H1 (cell line): ENCODE measurements around the gene DCAF15. TPM values are rescaled to one million over a fixed set of nuclear protein-coding genes. Genes with fewer than 3 reads are reported as not detected.
A peak's percentile ranks its signal among the peaks of the same experiment; 100 is the strongest.

Experiments used
- CTCF ChIA-PET: fragments of 300-600 bp; sonication (Branson Sonifier 250); formaldehyde crosslinking; loops from one replicate; lab custom pipeline; 2021; ENCODE audit not compliant: partially characterized antibody; lab: Charles Lee
- POLR2A ChIA-PET: fragments of 300-600 bp; sonication (Branson Sonifier 250); formaldehyde crosslinking; loops from one replicate; lab custom pipeline; 2021; ENCODE audit warnings: inconsistent platforms; ENCODE audit not compliant: partially characterized antibody; lab: Charles Lee
- DNase-seq, 2 experiments: peaks; one replicate each; pipeline versions ENCODE4 v3.0.0 to v3.0.0-alpha.2; 2010 to 2022; ENCODE audit warnings: low spot score in 2 of 2, low read depth in 1 of 2, mixed read lengths in 1 of 2
- FAIRE-seq: peaks from 2 replicates; lab custom pipeline; 2011; peaks lifted over from hg19 to GRCh38; lab: Jason Lieb, UNC
- H2AFZ ChIP-seq: 2 replicates; pipeline ENCODE4 v1.8.1; 2012; ENCODE audit warnings: low read length, inconsistent platforms
- H2AK5ac ChIP-seq: 2 replicates; pipeline ENCODE4 v1.6.1; 2013; ENCODE audit warnings: low read depth, low read length
- H2BK120ac ChIP-seq: replicated peaks from 2 replicates; pipeline ENCODE3; 2013; ENCODE audit warnings: low read depth, low read length, inconsistent platforms
- H2BK12ac ChIP-seq: 2 replicates; pipeline ENCODE4 v1.6.1; 2013; ENCODE audit warnings: low read depth, low read length
- H2BK15ac ChIP-seq: 2 replicates; pipeline ENCODE4 v1.6.1; 2013; ENCODE audit warnings: low read length
- H2BK20ac ChIP-seq: 2 replicates; pipeline ENCODE4 v1.6.1; 2013; ENCODE audit warnings: low read length
- H2BK5ac ChIP-seq: 2 replicates; pipeline ENCODE4 v1.6.1; 2013; ENCODE audit warnings: low read depth, low read length
- H3K14ac ChIP-seq: 2 replicates; pipeline ENCODE4 v1.6.1; 2013; ENCODE audit warnings: inconsistent platforms; ENCODE audit not compliant: insufficient read length
- H3K18ac ChIP-seq: 2 replicates; pipeline ENCODE4 v1.6.1; 2013; ENCODE audit warnings: low read length; ENCODE audit errors: extremely low read depth
- H3K23ac ChIP-seq: 2 replicates; pipeline ENCODE4 v1.6.1; 2013; ENCODE audit warnings: inconsistent platforms; ENCODE audit not compliant: insufficient read length
- H3K23me2 ChIP-seq: 2 replicates; pipeline ENCODE4 v1.6.1; 2013; ENCODE audit warnings: low read depth, low read length
- H3K27ac ChIP-seq: 2 replicates; pipeline ENCODE4 v1.6.1; 2011; ENCODE audit warnings: low read depth, low read length, inconsistent platforms
- H3K27me3 ChIP-seq, 4 experiments: replicated peaks in 1 of 4; 1 replicate in 1 of 4; 2 replicates in 3 of 4; pipeline versions ENCODE4 v1.6.1 to v1.8.1; 2011 to 2013; ENCODE audit warnings: low read length in 3 of 4, mild to moderate bottlenecking in 3 of 4, inconsistent platforms in 2 of 4, mixed read lengths in 2 of 4, moderate library complexity in 1 of 4; ENCODE audit not compliant: control insufficient read depth in 3 of 4, insufficient read depth in 3 of 4; ENCODE audit errors: extremely low read depth in 1 of 4
- H3K36me3 ChIP-seq, 4 experiments: 2 replicates each; pipeline versions ENCODE4 v1.6.1 to v1.8.1; 2011 to 2013; ENCODE audit warnings: mild to moderate bottlenecking in 4 of 4, low read length in 3 of 4, moderate library complexity in 2 of 4, control low read depth in 1 of 4, inconsistent platforms in 1 of 4; ENCODE audit not compliant: insufficient read depth in 4 of 4, control insufficient read depth in 2 of 4
- H3K4ac ChIP-seq: replicated peaks from 2 replicates; pipeline ENCODE3; 2013; ENCODE audit warnings: low read length, low read depth, mixed read lengths, inconsistent platforms; ENCODE audit not compliant: insufficient read length
- H3K4me1 ChIP-seq, 4 experiments: replicated peaks in 1 of 4; 1 replicate in 1 of 4; 2 replicates in 3 of 4; pipeline versions ENCODE4 v1.6.1 to v1.8.1; 2011 to 2013; ENCODE audit warnings: low read length in 3 of 4, inconsistent platforms in 2 of 4, mixed read lengths in 1 of 4; ENCODE audit not compliant: insufficient read depth in 4 of 4, control insufficient read depth in 3 of 4
- H3K4me2 ChIP-seq, 2 experiments: 2 replicates each; pipeline versions ENCODE4 v1.6.1 to v1.8.1; 2011 to 2013; ENCODE audit warnings: low read depth in 2 of 2, low read length in 2 of 2, control low read depth in 1 of 2, inconsistent platforms in 1 of 2, mild to moderate bottlenecking in 1 of 2; ENCODE audit not compliant: insufficient read depth in 1 of 2
- H3K4me3 ChIP-seq, 4 experiments: fragments of 200-600, 300-600 bp in 1 of 4; sonication (generic), shearing (Covaris generic), sonication (Bioruptor Twin) in 1 of 4; 2 replicates each; pipeline versions ENCODE4 v1.5.1 to v1.8.1; 2011 to 2016; ENCODE audit warnings: low read length in 4 of 4, low read depth in 3 of 4, control low read depth in 2 of 4, inconsistent platforms in 2 of 4, mild to moderate bottlenecking in 2 of 4, mixed read lengths in 1 of 4, moderate library complexity in 1 of 4; ENCODE audit not compliant: insufficient read depth in 2 of 4; ENCODE audit errors: extremely low read depth in 1 of 4
- H3K56ac ChIP-seq: replicated peaks from 2 replicates; pipeline ENCODE3; 2013; ENCODE audit warnings: low read depth, mild to moderate bottlenecking, mixed read lengths, low read length, inconsistent platforms; ENCODE audit not compliant: insufficient read length
- H3K79me1 ChIP-seq: 2 replicates; pipeline ENCODE4 v1.6.1; 2013; ENCODE audit warnings: low read depth, low read length, control low read depth
- H3K79me2 ChIP-seq, 2 experiments: 2 replicates each; pipeline versions ENCODE4 v1.6.1 to v1.8.1; 2012 to 2013; ENCODE audit warnings: low read length in 2 of 2, mild to moderate bottlenecking in 2 of 2, inconsistent platforms in 1 of 2; ENCODE audit not compliant: insufficient read depth in 2 of 2, control insufficient read depth in 1 of 2
- H3K9ac ChIP-seq, 4 experiments: replicated peaks in 1 of 4; 1 replicate in 1 of 4; 2 replicates in 3 of 4; pipeline versions ENCODE4 v1.6.1 to v1.8.1; 2011 to 2013; ENCODE audit warnings: low read depth in 3 of 4, low read length in 3 of 4, control low read depth in 2 of 4, mild to moderate bottlenecking in 2 of 4, moderate library complexity in 2 of 4, inconsistent platforms in 1 of 4; ENCODE audit errors: extremely low read depth in 1 of 4
- H3K9me3 ChIP-seq, 2 experiments: 2 replicates each; pipeline versions ENCODE4 v1.6.1 to v1.8.1; 2012 to 2013; ENCODE audit warnings: mild to moderate bottlenecking in 2 of 2, moderate library complexity in 2 of 2, control low read depth in 1 of 2, inconsistent platforms in 1 of 2, low read depth in 1 of 2, low read length in 1 of 2, mixed read lengths in 1 of 2; ENCODE audit not compliant: insufficient read depth in 2 of 2
- H4K20me1 ChIP-seq, 2 experiments: replicated peaks in 1 of 2; 2 replicates each; pipeline versions ENCODE3 to v1.8.1; 2011 to 2013; ENCODE audit warnings: inconsistent platforms in 2 of 2, low read length in 2 of 2, mild to moderate bottlenecking in 1 of 2; ENCODE audit not compliant: insufficient read depth in 2 of 2, control insufficient read depth in 1 of 2
- H4K5ac ChIP-seq: 2 replicates; pipeline ENCODE4 v1.6.1; 2013; ENCODE audit warnings: low read length, low read depth, mixed read lengths, inconsistent platforms; ENCODE audit not compliant: insufficient read length
- H4K8ac ChIP-seq: 2 replicates; pipeline ENCODE4 v1.8.0; 2013; ENCODE audit warnings: mild to moderate bottlenecking, moderate library complexity, low read length, inconsistent platforms; ENCODE audit not compliant: insufficient read depth; ENCODE audit errors: extremely low read depth
- H4K91ac ChIP-seq: replicated peaks from 2 replicates; pipeline ENCODE3; 2013; ENCODE audit warnings: low read length, mixed read lengths, inconsistent platforms; ENCODE audit not compliant: insufficient read length
- CTCF ChIP-seq, 3 experiments: IDR thresholded peaks; 1 replicate in 2 of 3; 2 replicates in 1 of 3; pipeline versions ENCODE4 v1.5.1 to v1.6.1; 2011; ENCODE audit warnings: low read length in 3 of 3, mild to moderate bottlenecking in 3 of 3, inconsistent platforms in 2 of 3, low read depth in 1 of 3, moderate library complexity in 1 of 3; ENCODE audit not compliant: insufficient read depth in 1 of 3; ENCODE audit errors: control extremely low read depth in 1 of 3
- HDAC2 ChIP-seq, 2 experiments: fragments of 300-600 bp in 1 of 2; sonication (generic) in 1 of 2; IDR thresholded peaks; 2 replicates each; pipeline ENCODE4 v1.6.1; 2011 to 2012; ENCODE audit warnings: low read depth in 2 of 2, low read length in 2 of 2, mild to moderate bottlenecking in 2 of 2, moderate library complexity in 2 of 2, borderline replicate concordance in 1 of 2, inconsistent platforms in 1 of 2
- RAD21 ChIP-seq, 2 experiments: IDR thresholded peaks in 1 of 2; conservative IDR thresholded peaks in 1 of 2; 2 replicates each; pipeline ENCODE4 v1.6.1; 2011; ENCODE audit warnings: low read depth in 2 of 2, low read length in 2 of 2, improper control_type of control experiment in 1 of 2, inconsistent platforms in 1 of 2, mild to moderate bottlenecking in 1 of 2, moderate library complexity in 1 of 2
- WGBS, 2 experiments: shearing (Covaris generic) in 1 of 2; methylation state at CpG; one replicate each; pipeline versions ENCODE4 v1.1.6 to v1.1.7; 2013 to 2015; ENCODE audit warnings: low lambda C conversion rate in 2 of 2, mixed read lengths in 2 of 2, inconsistent platforms in 1 of 2, low coverage in 1 of 2, missing lambda C conversion rate in 1 of 2; ENCODE audit not compliant: insufficient replicate concordance in 2 of 2, insufficient coverage in 1 of 2, insufficient read length in 1 of 2; ENCODE audit errors: extremely low coverage in 1 of 2, missing lambda C conversion rate in 1 of 2; 5-methylcytosine and 5-hydroxymethylcytosine counted together
- polyA plus RNA-seq, 7 experiments: library from polyadenylated mRNA; depleted of rRNA in 3 of 7; stranded (reverse) in 5 of 7; unstranded in 2 of 7; fragments of >200 nt in 5 of 7; fragments of 200-250 nt in 2 of 7; gene quantifications; 1 replicate in 5 of 7; 2 replicates in 1 of 7; 4 replicates in 1 of 7; pipeline versions ENCODE4 v1.2.1 to v1.2.3, GENCODE V29; 2011 to 2013; ENCODE audit warnings: missing spikeins in 2 of 7, mixed read lengths in 2 of 7
- total RNA-seq: library from RNA; stranded (reverse); fragmentation: NEBNext Ultra II Directional; extraction: Animal tissue kit (Norgen Biotek cat#: 25700); gene quantifications from 2 replicates; pipeline ENCODE4 v1.2.1, GENCODE V29; 2021

DCAF15 gene
- total and polyA plus RNA-seq, 2 of the 8 experiments (the other 6 are each of a cell fraction or from before 2014, with no cell fraction given) = 68.7 to 80.8 TPM

- CTCF ChIA-PET = interaction anchor here (0.6 to 7.8 kb wide), 23 partner anchors 8 to 137 kb away, joined by 3 to 77 read pairs (median 4); partner anchors contain the start of genes IL27RA and PODNL1
- Histone ChIP-seq H2BK15ac (no peak overlapping the region), H2AFZ (no peak overlapping the region), H4K8ac (no peak overlapping the region), H3K18ac (no peak overlapping the region), H3K56ac (no peak overlapping the region), H4K20me1 (peaks cover 0 to 10% of the 10 kb centered on the region in 2 experiments), H3K27ac (no peak overlapping the region; the same call in 1 of the 2 replicates), H2BK20ac (no peak overlapping the region), H3K79me1 (no peaks in the 10 kb centered on the region; the same call in 1 of the 2 replicates), H3K9ac (no peak overlapping the region), H3K79me2 (no peaks in the 10 kb centered on the region), H3K23me2 (peaks cover 13% of the 10 kb centered on the region; the same call in 1 of the 2 replicates), H4K91ac (no peak overlapping the region)
- peak in 1 of 2 experiments; percentile 73 for DNase-seq
- TF ChIP-seq HDAC2 (IDR thresholded peaks at IDR 0.05; ENCODE audit: borderline replicate concordance in 1 of 2, low read depth in 2 of 2, low read length in 2 of 2) = no peak
- peak; percentile 44 to 68 (median 60) for TF ChIP-seq CTCF (IDR thresholded peaks at IDR 0.05; ENCODE audit: control extremely low read depth in 1 of 3, insufficient read depth in 1 of 3, low read depth in 1 of 3, low read length in 3 of 3)
- peak; percentile 16 to 51; a peak in 3 of 4 replicates for TF ChIP-seq RAD21 (IDR thresholded peaks at IDR 0.05 in 1 of 2, conservative IDR thresholded peaks at IDR 0.05 in 1 of 2; ENCODE audit: low read depth in 2 of 2, low read length in 2 of 2)
- TF ChIP-seq, all 59 proteins: peak for 2
- Histone ChIP-seq H3K4me3 (no peak overlapping the region), H2AK5ac (no peak overlapping the region; the same call in 1 of the 2 replicates), H3K4me2 (no peak overlapping the region), H3K9me3 (no peaks in the 10 kb centered on the region), H2BK120ac (no peak overlapping the region), H3K36me3 (peaks cover 17 to 40% (median 39%) of the 10 kb centered on the region in 4 experiments), H3K14ac (no peak overlapping the region), H3K27me3 (peaks cover 0 to 4% (median 0%) of the 10 kb centered on the region in 4 experiments; a peak in 2 of 7 replicates), H3K4me1 (peaks cover 0 to 9% (median 4%) of the 10 kb centered on the region in 4 experiments; a peak in 4 of 7 replicates), H2BK5ac (peak overlapping the region; percentile 2; the same call in 1 of the 2 replicates), H4K5ac (no peak overlapping the region), H2BK12ac (no peak overlapping the region), H3K4ac (no peak overlapping the region), H3K23ac (no peak overlapping the region)
- FAIRE-seq = no peak
- POLR2A ChIA-PET = interaction anchor here (0.6 to 4.8 kb wide), 15 partner anchors 7 to 160 kb away, joined by 3 to 48 read pairs (median 4); partner anchors contain the start of genes DCAF15 and RFX1
- 91% methylated on average over 27 of the region's 27 CpGs; no CpG with 5 or more reads in 1 of the 2 experiments for WGBS, 2 experiments
Measured at GRCh38 chr19:13959962-13960862, 7.9 kb downstream of the DCAF15 start.
